Endodermal cell (in vitro differentiated cells): Measurements from ENCODE around the gene PTPN1. TPM values are rescaled to one million over a fixed set of nuclear protein-coding genes. Genes with fewer than 3 reads are reported as not detected.

Experiments
- DNase-seq: peaks from one replicate; pipeline ENCODE4 v3.0.0-alpha.2; 2017
- H3K27ac ChIP-seq: 2 replicates; pipeline ENCODE4 v1.5.1; 2013; ENCODE audit warnings: mild to moderate bottlenecking, low read depth, low read length, moderate library complexity
- H3K27me3 ChIP-seq: 2 replicates; pipeline ENCODE4 v1.6.1; 2013; ENCODE audit warnings: mild to moderate bottlenecking, low read length, moderate library complexity; ENCODE audit not compliant: insufficient read depth, control insufficient read depth, poor library complexity, severe bottlenecking
- H3K36me3 ChIP-seq: 2 replicates; pipeline ENCODE4 v1.7.0; 2013; ENCODE audit warnings: mild to moderate bottlenecking, low read length, moderate library complexity; ENCODE audit not compliant: control insufficient read depth, insufficient read depth
- H3K4me1 ChIP-seq: one replicate; pipeline ENCODE4 v1.7.0; 2013; ENCODE audit warnings: low read length; ENCODE audit not compliant: control insufficient read depth, insufficient read depth
- H3K4me3 ChIP-seq: 2 replicates; pipeline ENCODE4 v1.5.1; 2013; ENCODE audit warnings: mild to moderate bottlenecking, low read length, moderate library complexity
- H3K9ac ChIP-seq: 2 replicates; pipeline ENCODE4 v1.6.1; 2013; ENCODE audit warnings: mild to moderate bottlenecking, low read length, moderate library complexity; ENCODE audit not compliant: poor library complexity, severe bottlenecking; ENCODE audit errors: extremely low read depth
- H3K9me3 ChIP-seq: 2 replicates; pipeline ENCODE4 v1.6.1; 2013; ENCODE audit warnings: mild to moderate bottlenecking, low read length, moderate library complexity; ENCODE audit not compliant: control insufficient read depth
- H3K27ac Mint-ChIP-seq: 2 replicates; pipeline ENCODE4 v1.8.0; 2020; ENCODE audit warnings: mixed read lengths
- H3K27me3 Mint-ChIP-seq: 2 replicates; pipeline ENCODE4 v1.8.0; 2021; ENCODE audit warnings: mild to moderate bottlenecking, mixed read lengths; ENCODE audit not compliant: insufficient read depth
- H3K36me3 Mint-ChIP-seq: 2 replicates; pipeline ENCODE4 v1.8.0; 2020; ENCODE audit warnings: low read depth, mixed read lengths
- H3K4me1 Mint-ChIP-seq: 2 replicates; pipeline ENCODE4 v1.8.0; 2020; ENCODE audit warnings: mixed read lengths
- H3K4me3 Mint-ChIP-seq: 2 replicates; pipeline ENCODE4 v1.8.0; 2020; ENCODE audit warnings: mild to moderate bottlenecking, moderate library complexity, mixed read lengths
- H3K9me3 Mint-ChIP-seq: 2 replicates; pipeline ENCODE4 v1.8.0; 2020; ENCODE audit warnings: mild to moderate bottlenecking, mixed read lengths
- CTCF ChIP-seq: fragments of 200-600 bp; sonication (generic); conservative IDR thresholded peaks from 2 replicates; pipeline ENCODE4 v1.5.0; 2021; ENCODE audit warnings: antibody characterized with exemption, mild to moderate bottlenecking
- WGBS, 2 experiments: methylation state at CpG; one replicate each; pipeline versions ENCODE4 v1.1.5 to v1.1.7; 2013; ENCODE audit warnings: missing lambda C conversion rate in 2 of 2, mixed read lengths in 1 of 2; ENCODE audit not compliant: insufficient coverage in 1 of 2, insufficient read length in 1 of 2; 5-methylcytosine and 5-hydroxymethylcytosine counted together
- total RNA-seq, 2 donors: library from RNA; stranded (reverse); fragmentation: NEBNext Ultra II Directional in 1 of 2; extraction: Animal tissue kit (Norgen Biotek cat#: 25700) in 1 of 2; gene quantifications; 2 replicates in 1 of 2; 3 replicates in 1 of 2; pipeline ENCODE4 v1.2.1, GENCODE V29; 2021

The PTPN1 gene
- total RNA-seq, 2 donors from 2014 or later, result 25.4 to 28.7 TPM

- no peak overlapping the region for H3K27ac ChIP-seq
- Mint-ChIP-seq H3K27me3 (no peaks in the 10 kb centered on the region), H3K27ac (no peak overlapping the region), H3K4me1 (no peaks in the 10 kb centered on the region), H3K9me3 (no peaks in the 10 kb centered on the region), H3K4me3 (no peak overlapping the region), H3K36me3 (peaks cover 37% of the 10 kb centered on the region)
- no peak for TF ChIP-seq CTCF
- no peaks in the 10 kb centered on the region for H3K4me1 ChIP-seq
- WGBS, 2 experiments, result 94 to 96% methylated on average over 9 to 13 of the region's 13 CpGs
- no peak overlapping the region for H3K9ac ChIP-seq
- H3K4me3 ChIP-seq, result no peak overlapping the region
- peaks cover 33% of the 10 kb centered on the region for H3K36me3 ChIP-seq
- no peak for DNase-seq
- no peaks in the 10 kb centered on the region for H3K27me3 ChIP-seq
- no peaks in the 10 kb centered on the region for H3K9me3 ChIP-seq
Measured at GRCh38 chr20:50586531-50587232, 76.5 kb downstream of the PTPN1 start.

GRCh38 chr20:50587291-50587961 is 77.2 kb downstream of the PTPN1 start:
- 93 to 94% methylated on average over 19 of the region's 19 CpGs for WGBS, 2 experiments
- no peaks in the 10 kb centered on the region for H3K9me3 ChIP-seq
- Mint-ChIP-seq H3K36me3 (peaks cover 31% of the 10 kb centered on the region), H3K9me3 (no peaks in the 10 kb centered on the region), H3K4me3 (no peak overlapping the region), H3K27ac (no peak overlapping the region), H3K27me3 (no peaks in the 10 kb centered on the region), H3K4me1 (no peaks in the 10 kb centered on the region)
- no peak for TF ChIP-seq CTCF
- no peaks in the 10 kb centered on the region for H3K27me3 ChIP-seq
- H3K9ac ChIP-seq, result no peak overlapping the region
- DNase-seq, result no peak
- peaks cover 26% of the 10 kb centered on the region for H3K36me3 ChIP-seq
- H3K4me3 ChIP-seq, result no peak overlapping the region
- H3K27ac ChIP-seq, result no peak overlapping the region
- no peaks in the 10 kb centered on the region for H3K4me1 ChIP-seq

GRCh38 chr20:50588034-50588736 is 78.0 kb downstream of the PTPN1 start:
- H3K9ac ChIP-seq, result no peak overlapping the region
- peaks cover 28% of the 10 kb centered on the region for H3K36me3 Mint-ChIP-seq
- no peaks in the 10 kb centered on the region for H3K9me3 Mint-ChIP-seq
- H3K36me3 ChIP-seq, result peaks cover 18% of the 10 kb centered on the region
- H3K27me3 Mint-ChIP-seq, result no peaks in the 10 kb centered on the region
- H3K4me1 Mint-ChIP-seq, result no peaks in the 10 kb centered on the region
- H3K27ac Mint-ChIP-seq, result no peak overlapping the region
- peak; percentile 99 for TF ChIP-seq CTCF
- no peaks in the 10 kb centered on the region for H3K4me1 ChIP-seq
- H3K27ac ChIP-seq, result no peak overlapping the region
- peak; percentile 95 for DNase-seq
- H3K27me3 ChIP-seq, result no peaks in the 10 kb centered on the region
- H3K4me3 Mint-ChIP-seq, result no peak overlapping the region
- H3K4me3 ChIP-seq, result no peak overlapping the region
- H3K9me3 ChIP-seq, result no peaks in the 10 kb centered on the region
- WGBS, 2 experiments, result 58 to 92% methylated on average over 5 to 12 of the region's 12 CpGs
